Measurements from ENCODE around the gene AIMP2.

- TF ChIP-seq YY1 (IDR thresholded peaks at IDR 0.05; ENCODE audit: insufficient read depth, insufficient read length) (no peak), ZNF274 (IDR thresholded peaks at IDR 0.05; ENCODE audit: low read depth, low read length) (no peak)
These were observed 11.6 kb downstream of the AIMP2 start for GRCh38 chr7:6020371-6021286.
